Lower leg skin (tissue), 4 donors: ENCODE measurements around the gene DFFB. TPM values are rescaled to one million over a fixed set of nuclear protein-coding genes. Genes with fewer than 3 reads are reported as not detected.

Experiments used
- DNase-seq, 2 donors: peaks; one replicate each; pipeline ENCODE4 v3.0.0-alpha.2; 2019; ENCODE audit warnings: low spot score in 2 of 2
- H3K4me3 ChIP-seq: fragments of 200-600 bp; sonication (generic); 2 replicates; pipeline ENCODE4 v1.5.1; 2017; ENCODE audit warnings: mild to moderate bottlenecking, low read depth; ENCODE audit not compliant: poor library complexity, severe bottlenecking
- POLR2A ChIP-seq, 2 donors: fragments of 450-650 bp; IDR thresholded peaks; one replicate each; pipeline ENCODE4 v1.6.1; 2016 to 2017; ENCODE audit warnings: antibody characterized with exemption in 2 of 2, mild to moderate bottlenecking in 1 of 2, moderate library complexity in 1 of 2
- WGBS, 2 donors: methylation state at CpG; one replicate each; pipeline ENCODE4 v1.1.5; 2018; 5-methylcytosine and 5-hydroxymethylcytosine counted together
- intact Hi-C: fragments of 100-400 bp; cut with DNase I; formaldehyde crosslinking; loops from one replicate; pipeline ENCODE4 v1.15.0; 2023; ENCODE audit warnings: low total_unique reads
- total RNA-seq, 4 donors: library from RNA; depleted of rRNA; stranded (reverse); fragments of >200 nt; gene quantifications; one replicate each; pipeline ENCODE4 v1.1.0, GENCODE V29; 2016
- TF ChIP-seq, protein P1 (sequence below), 3 donors: fragments of 450-650 bp; IDR thresholded peaks; one replicate each; pipeline ENCODE4 v1.5.1; 2016; ENCODE audit warnings: antibody characterized with exemption in 3 of 3, mild to moderate bottlenecking in 3 of 3, moderate library complexity in 2 of 3

DFFB gene
- total RNA-seq, 4 donors from 2014 or later: 3.0 to 10.3 (median 6.8) TPM

DNA sequence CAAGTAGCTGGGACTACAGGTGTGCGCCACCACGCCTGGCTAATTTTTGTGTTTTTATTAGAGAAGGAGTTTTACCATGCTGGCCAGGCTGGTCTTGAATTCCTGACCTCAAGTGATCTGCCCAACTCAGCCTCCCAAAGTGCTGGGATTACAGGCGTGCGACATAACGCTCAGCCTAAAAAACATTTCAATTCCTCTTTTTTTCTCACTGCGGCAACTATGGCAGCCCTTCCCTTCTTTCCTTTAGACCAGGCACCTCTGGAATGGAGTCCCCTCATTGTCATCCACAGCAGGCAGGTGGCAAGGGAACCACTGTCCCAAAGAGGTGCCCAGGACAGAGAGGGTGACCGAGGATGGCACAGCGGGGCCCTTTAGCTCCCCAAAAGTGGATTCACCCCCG is 14.4 kb upstream of the DFFB start:
- intact Hi-C loops: no loop called here
- no peak overlapping the region for H3K4me3 ChIP-seq
- TF ChIP-seq, protein P1, sequence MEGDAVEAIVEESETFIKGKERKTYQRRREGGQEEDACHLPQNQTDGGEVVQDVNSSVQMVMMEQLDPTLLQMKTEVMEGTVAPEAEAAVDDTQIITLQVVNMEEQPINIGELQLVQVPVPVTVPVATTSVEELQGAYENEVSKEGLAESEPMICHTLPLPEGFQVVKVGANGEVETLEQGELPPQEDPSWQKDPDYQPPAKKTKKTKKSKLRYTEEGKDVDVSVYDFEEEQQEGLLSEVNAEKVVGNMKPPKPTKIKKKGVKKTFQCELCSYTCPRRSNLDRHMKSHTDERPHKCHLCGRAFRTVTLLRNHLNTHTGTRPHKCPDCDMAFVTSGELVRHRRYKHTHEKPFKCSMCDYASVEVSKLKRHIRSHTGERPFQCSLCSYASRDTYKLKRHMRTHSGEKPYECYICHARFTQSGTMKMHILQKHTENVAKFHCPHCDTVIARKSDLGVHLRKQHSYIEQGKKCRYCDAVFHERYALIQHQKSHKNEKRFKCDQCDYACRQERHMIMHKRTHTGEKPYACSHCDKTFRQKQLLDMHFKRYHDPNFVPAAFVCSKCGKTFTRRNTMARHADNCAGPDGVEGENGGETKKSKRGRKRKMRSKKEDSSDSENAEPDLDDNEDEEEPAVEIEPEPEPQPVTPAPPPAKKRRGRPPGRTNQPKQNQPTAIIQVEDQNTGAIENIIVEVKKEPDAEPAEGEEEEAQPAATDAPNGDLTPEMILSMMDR (IDR thresholded peaks at IDR 0.05): no peak
- TF ChIP-seq POLR2A (IDR thresholded peaks at IDR 0.05): no peak
- 90 to 91% methylated on average over 9 of the region's 9 CpGs for WGBS, 2 donors
- no peak for DNase-seq

DNA sequence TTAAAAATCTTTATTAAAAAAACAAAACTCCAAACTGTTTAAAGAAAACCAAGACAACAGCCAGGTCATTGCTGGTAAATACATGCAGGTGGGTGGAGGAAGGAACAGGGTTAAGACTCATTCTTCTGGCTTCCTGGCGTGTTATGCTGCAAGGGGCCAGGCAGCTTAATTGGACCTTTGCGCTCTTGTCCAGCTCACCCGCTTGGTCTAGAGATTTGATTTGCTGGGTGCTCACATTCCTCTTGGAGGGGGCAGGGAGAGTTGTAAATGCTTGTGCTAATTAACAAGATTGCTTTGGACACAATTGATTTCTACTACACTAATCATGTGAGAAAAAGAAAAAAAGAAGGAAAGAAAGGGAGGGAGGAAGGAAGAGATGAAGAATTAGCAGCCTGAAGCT is 10.7 kb upstream of the DFFB start:
- WGBS, 2 donors: 87% methylated on average over 3 of the region's 3 CpGs
- H3K4me3 ChIP-seq: no peak overlapping the region
- intact Hi-C loops: no loop called here
- TF ChIP-seq POLR2A (IDR thresholded peaks at IDR 0.05): no peak
- TF ChIP-seq, protein P1 (IDR thresholded peaks at IDR 0.05): no peak
- DNase-seq: no peak

DNA sequence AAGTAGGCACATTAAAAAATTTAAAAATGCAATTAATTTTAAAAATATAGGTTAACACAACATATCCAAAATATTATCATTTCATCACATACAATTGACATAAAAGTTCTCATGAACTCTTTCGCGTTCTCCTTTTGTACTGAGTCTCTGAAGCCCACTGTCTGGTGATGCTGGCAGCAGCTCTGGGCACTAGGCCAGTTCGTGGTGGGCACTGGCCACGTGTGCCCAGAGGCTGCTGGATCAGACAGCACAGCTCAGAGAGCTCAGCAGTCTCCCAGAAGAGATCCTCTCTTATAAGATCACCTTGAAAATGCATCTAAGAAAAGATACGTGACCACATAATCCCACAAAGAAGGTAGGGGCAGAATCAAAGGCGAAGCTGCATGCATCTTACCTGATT is 10.2 kb upstream of the DFFB start:
- DNase-seq: no peak
- intact Hi-C loops: no loop called here
- 76 to 81% methylated on average over 6 of the region's 6 CpGs for WGBS, 2 donors
- TF ChIP-seq, protein P1 (IDR thresholded peaks at IDR 0.05): no peak
- TF ChIP-seq POLR2A (IDR thresholded peaks at IDR 0.05): no peak
- no peak overlapping the region for H3K4me3 ChIP-seq

DNA sequence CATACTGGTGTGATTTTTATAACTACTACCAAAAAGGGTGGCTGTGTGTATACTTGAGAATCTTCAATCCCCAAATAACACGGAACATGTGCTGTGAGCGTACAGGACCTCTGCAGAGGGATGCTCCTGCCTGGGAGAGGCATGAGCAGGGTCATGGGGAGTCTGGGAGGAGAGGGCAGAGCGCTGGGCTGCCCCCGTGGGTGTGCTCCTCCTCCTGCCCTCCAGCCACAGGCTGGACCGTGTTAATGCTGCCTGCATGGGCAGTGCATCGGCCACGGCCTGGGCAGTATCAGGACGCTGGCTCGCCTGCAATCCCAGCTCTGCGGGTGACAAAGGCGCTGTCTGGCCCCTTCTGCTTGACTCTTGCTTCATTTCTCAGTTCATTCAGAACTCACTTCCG is 6.4 kb upstream of the DFFB start:
- WGBS, 2 donors: 81 to 87% methylated on average over 12 of the region's 12 CpGs
- intact Hi-C loops: no loop called here
- TF ChIP-seq POLR2A (IDR thresholded peaks at IDR 0.05): no peak
- TF ChIP-seq, protein P1 (IDR thresholded peaks at IDR 0.05): no peak
- H3K4me3 ChIP-seq: no peak overlapping the region
- DNase-seq: no peak

DNA sequence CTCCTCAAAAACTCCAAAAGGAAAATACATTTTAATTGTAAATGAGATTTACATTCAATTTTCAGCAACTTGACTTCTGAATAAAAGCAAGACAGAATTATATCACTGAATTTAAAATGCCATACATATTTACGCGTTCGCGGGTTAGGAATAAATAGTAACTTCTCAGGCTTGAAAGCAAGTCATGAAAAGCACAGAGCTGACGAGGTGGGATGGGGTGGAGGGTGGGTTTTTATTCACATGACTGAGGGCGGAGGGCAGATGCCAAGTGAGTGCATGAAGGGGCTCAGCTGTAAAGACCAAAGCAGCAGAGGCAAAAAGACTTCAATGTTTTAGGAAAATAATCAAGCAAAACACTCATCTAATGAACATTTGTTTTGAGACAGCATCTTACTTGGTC is 6.0 kb upstream of the DFFB start:
- WGBS, 2 donors: 96 to 98% methylated on average over 6 of the region's 6 CpGs
- H3K4me3 ChIP-seq: no peak overlapping the region
- DNase-seq: no peak
- TF ChIP-seq POLR2A (IDR thresholded peaks at IDR 0.05): no peak
- TF ChIP-seq, protein P1 (IDR thresholded peaks at IDR 0.05): no peak
- intact Hi-C loops: no loop called here

DNA sequence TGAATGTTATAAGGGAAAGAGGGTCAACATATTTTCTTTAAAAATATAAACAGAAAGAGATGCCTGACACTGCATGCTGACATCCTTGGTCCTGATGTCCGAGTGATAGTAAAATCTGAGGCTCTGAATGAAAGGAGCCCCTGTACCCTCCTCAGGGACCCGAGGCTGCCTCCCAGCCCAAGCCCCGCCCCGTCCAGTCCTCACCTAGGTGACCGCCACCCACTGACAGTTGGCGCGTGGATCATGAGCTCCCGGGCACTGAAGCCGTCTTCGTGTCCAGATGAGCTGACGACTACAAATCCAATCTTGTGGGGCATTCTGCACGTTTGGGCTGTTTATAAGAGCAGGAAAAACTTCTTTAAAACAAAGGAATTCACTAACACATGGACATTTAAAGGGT is 5.2 kb upstream of the DFFB start:
- TF ChIP-seq, protein P1 (IDR thresholded peaks at IDR 0.05): no peak
- no peak for TF ChIP-seq POLR2A (IDR thresholded peaks at IDR 0.05)
- WGBS, 2 donors: 85 to 88% methylated on average over 12 of the region's 12 CpGs
- H3K4me3 ChIP-seq: no peak overlapping the region
- intact Hi-C loops: no loop called here
- no peak for DNase-seq
